B cell (primary cell): Measurements from ENCODE around the gene ZMIZ1.

Experiments
- EZH2 ChIP-seq: IDR thresholded peaks from 2 replicates; pipeline ENCODE4 v1.6.1; 2012; ENCODE audit warnings: borderline replicate concordance, low read depth, mild to moderate bottlenecking, moderate library complexity, low read length; ENCODE audit not compliant: insufficient read depth, poor library complexity, severe bottlenecking
- TF ChIP-seq, protein P1 (sequence below): fragments of 200-600 bp; IDR thresholded peaks from one replicate; pipeline ENCODE4 v1.8.0; 2022; ENCODE audit warnings: antibody characterized with exemption, mild to moderate bottlenecking

DNA sequence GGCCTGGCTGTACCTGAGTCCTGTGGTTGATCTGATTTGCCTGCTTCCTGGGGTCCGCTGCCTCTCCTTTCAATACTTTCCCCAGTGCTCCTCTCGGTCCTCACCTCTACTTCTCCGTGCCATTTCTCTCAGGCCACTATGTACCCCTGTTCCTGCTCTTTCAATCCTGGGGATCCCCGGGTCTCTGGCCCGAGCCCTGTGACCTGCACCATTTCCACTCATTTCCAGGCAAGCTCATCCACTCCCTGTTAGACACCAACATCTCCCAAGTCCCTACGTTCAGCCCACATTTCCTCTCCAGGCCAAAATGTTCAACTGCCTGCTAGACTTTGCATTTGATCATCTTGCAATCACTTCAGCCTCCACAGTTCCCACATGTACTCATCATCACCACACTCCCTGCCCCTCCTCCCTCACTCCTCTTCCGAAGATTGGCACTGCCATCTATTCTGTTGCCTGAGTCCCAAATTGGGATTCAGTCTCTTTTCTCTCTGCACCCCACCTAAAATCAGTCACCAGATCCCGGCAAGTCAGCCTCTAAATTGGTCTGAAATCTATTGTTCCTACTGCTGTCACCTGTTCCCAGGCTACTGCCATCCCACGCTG is 34.4 kb upstream of the ZMIZ1 start:
- TF ChIP-seq, protein P1, sequence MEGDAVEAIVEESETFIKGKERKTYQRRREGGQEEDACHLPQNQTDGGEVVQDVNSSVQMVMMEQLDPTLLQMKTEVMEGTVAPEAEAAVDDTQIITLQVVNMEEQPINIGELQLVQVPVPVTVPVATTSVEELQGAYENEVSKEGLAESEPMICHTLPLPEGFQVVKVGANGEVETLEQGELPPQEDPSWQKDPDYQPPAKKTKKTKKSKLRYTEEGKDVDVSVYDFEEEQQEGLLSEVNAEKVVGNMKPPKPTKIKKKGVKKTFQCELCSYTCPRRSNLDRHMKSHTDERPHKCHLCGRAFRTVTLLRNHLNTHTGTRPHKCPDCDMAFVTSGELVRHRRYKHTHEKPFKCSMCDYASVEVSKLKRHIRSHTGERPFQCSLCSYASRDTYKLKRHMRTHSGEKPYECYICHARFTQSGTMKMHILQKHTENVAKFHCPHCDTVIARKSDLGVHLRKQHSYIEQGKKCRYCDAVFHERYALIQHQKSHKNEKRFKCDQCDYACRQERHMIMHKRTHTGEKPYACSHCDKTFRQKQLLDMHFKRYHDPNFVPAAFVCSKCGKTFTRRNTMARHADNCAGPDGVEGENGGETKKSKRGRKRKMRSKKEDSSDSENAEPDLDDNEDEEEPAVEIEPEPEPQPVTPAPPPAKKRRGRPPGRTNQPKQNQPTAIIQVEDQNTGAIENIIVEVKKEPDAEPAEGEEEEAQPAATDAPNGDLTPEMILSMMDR, result no peak
- no peak for TF ChIP-seq EZH2
